ENCODE data around the gene ZNF253.

DNA sequence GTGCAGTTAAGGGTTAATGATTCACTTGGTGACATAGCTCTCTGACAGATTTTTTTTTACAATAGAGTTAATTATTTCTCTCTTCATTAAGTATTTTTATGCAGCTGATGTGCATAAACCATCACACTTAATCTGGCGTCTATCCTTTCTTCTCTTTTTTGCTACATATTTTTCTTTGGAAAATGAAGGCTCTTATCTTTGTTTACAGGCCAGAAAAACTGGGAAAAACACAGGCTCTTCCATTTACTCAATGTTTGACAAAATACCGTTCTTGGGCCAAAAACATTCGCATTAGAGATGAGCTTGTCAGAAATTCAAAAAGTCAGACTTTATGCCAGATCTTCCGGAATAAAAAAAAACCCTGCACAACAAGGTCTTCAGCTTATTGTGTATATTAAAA is 12.0 kb downstream of the ZNF253 start:
- TF ChIP-seq, protein P1, sequence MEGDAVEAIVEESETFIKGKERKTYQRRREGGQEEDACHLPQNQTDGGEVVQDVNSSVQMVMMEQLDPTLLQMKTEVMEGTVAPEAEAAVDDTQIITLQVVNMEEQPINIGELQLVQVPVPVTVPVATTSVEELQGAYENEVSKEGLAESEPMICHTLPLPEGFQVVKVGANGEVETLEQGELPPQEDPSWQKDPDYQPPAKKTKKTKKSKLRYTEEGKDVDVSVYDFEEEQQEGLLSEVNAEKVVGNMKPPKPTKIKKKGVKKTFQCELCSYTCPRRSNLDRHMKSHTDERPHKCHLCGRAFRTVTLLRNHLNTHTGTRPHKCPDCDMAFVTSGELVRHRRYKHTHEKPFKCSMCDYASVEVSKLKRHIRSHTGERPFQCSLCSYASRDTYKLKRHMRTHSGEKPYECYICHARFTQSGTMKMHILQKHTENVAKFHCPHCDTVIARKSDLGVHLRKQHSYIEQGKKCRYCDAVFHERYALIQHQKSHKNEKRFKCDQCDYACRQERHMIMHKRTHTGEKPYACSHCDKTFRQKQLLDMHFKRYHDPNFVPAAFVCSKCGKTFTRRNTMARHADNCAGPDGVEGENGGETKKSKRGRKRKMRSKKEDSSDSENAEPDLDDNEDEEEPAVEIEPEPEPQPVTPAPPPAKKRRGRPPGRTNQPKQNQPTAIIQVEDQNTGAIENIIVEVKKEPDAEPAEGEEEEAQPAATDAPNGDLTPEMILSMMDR (conservative IDR thresholded peaks at IDR 0.05; ENCODE audit: low read depth in 2 of 2), result no peak
- TF ChIP-seq STAT1 (IDR thresholded peaks at IDR 0.05; ENCODE audit: unreplicated experiment) (no peak), POLR2AphosphoS5 (IDR thresholded peaks at IDR 0.05; ENCODE audit: low read depth) (no peak), EZH2 (IDR thresholded peaks at IDR 0.05; ENCODE audit: low read depth, unreplicated experiment) (no peak), EZH2phosphoT487 (IDR thresholded peaks at IDR 0.05; ENCODE audit: unreplicated experiment) (no peak)
